Activated naive CD8-positive, alpha-beta T cell treated with anti-CD3 and anti-CD28 coated beads for 36 hours (primary cell): ENCODE results near the gene PLEKHM3. TPM values are rescaled to one million over a fixed set of nuclear protein-coding genes. Genes with fewer than 3 reads are reported as not detected.

Source experiments
- DNase-seq: peaks from one replicate; pipeline ENCODE4 v3.0.0; 2021
- H3K27ac Mint-ChIP-seq: one replicate; pipeline ENCODE4 v1.8.0; 2022; ENCODE audit warnings: mild to moderate bottlenecking, moderate library complexity, mixed read lengths
- H3K27me3 Mint-ChIP-seq: one replicate; pipeline ENCODE4 v1.8.0; 2022; ENCODE audit warnings: mild to moderate bottlenecking, mixed read lengths
- H3K36me3 Mint-ChIP-seq: one replicate; pipeline ENCODE4 v1.8.0; 2021; ENCODE audit warnings: mild to moderate bottlenecking, mixed read lengths
- H3K4me1 Mint-ChIP-seq: one replicate; pipeline ENCODE4 v1.8.0; 2021; ENCODE audit warnings: mixed read lengths
- H3K4me3 Mint-ChIP-seq: one replicate; pipeline ENCODE4 v1.8.0; 2022; ENCODE audit warnings: mild to moderate bottlenecking, moderate library complexity, mixed read lengths
- H3K9me3 Mint-ChIP-seq: one replicate; pipeline ENCODE4 v1.8.0; 2022; ENCODE audit warnings: mixed read lengths
- total RNA-seq, 2 experiments: library from RNA; stranded (reverse); gene quantifications; one replicate each; pipeline ENCODE4 v1.2.3, GENCODE V29; 2021

The PLEKHM3 gene
- total RNA-seq, 2 experiments from 2014 or later = 4.5 to 4.8 TPM

DNA sequence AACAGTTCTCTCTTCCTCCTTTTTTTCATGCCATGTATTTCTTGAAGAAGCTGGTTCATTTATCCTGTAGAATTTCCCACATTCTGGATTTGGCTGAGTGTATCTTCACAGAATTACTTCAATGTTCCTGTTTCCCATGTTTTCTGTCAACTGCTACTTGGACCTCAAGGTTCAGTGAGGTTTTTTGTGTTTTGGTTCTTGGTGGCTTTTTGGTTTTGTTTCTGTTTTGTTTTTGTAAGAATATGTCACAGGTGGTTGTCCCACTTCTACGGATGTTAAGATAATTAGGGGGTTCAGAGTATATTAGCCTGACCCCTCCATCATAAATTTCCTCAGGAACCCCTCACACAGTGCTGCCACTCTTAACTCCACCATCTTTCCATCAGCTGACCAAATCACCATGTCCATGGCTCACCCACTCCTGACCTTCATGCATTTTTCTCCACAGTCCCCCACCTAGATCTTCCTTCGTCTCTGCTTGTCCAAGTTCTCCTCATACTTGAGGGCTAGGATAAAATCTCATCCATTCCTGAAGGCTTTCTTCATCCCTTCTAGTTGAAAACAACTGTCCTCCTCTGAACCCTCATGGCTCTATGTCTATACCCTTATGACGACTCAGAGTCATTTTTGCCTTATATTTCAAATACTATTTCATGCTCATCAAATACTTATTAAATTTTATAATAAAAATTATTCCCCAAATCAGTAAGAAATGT, 40.4 kb downstream of the PLEKHM3 start:
- DNase-seq = no peak
- Mint-ChIP-seq H3K4me1 (peaks cover 8% of the 10 kb centered on the region), H3K27ac (no peak overlapping the region), H3K4me3 (no peak overlapping the region), H3K9me3 (no peaks in the 10 kb centered on the region), H3K36me3 (no peaks in the 10 kb centered on the region), H3K27me3 (no peaks in the 10 kb centered on the region)

GRCh38 chr2:207983641-207984042, 41.7 kb downstream of the PLEKHM3 start:
- no peaks in the 10 kb centered on the region for H3K27me3 Mint-ChIP-seq
- no peak overlapping the region for H3K27ac Mint-ChIP-seq

DNA sequence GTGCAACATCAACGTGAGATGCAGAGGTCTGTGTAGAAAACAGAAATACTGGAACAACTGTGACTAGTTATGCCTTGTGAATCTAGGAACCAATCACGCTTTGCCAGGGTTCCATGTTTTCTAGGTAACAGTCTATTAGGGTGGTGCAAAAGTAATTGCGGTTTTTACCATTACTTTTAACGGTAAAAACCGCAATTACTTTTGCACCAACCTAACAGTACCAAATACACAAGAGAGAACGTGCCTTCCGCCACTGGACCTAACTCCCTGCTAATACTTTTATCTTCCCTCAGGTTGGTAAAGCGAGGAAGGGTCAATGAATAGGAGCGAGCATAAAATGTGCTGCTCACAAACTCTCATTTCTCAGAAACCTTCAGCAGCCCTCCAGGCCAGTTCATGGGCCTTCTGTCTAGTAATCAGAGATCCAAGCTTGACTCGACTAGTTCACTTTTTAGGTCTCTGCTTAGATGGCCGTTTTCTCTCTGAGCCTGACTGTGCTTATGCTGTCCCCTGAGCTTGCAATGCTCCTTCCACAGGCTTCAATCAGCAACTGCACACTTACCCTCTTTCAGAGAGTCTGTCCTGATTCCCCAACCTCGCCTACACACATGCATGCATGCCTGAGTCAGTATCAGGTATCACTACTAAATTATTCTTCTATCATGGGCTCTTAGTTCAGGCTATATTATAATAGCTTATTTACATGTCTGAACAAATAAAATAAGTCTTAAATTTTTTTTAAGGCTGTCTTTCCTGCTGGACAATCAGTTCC, 47.0 kb downstream of the PLEKHM3 start:
- no peak for DNase-seq
- Mint-ChIP-seq H3K27me3 (no peaks in the 10 kb centered on the region), H3K4me3 (no peak overlapping the region), H3K4me1 (peaks cover 8% of the 10 kb centered on the region), H3K27ac (no peak overlapping the region), H3K36me3 (peaks cover 2% of the 10 kb centered on the region), H3K9me3 (no peaks in the 10 kb centered on the region)

More at GRCh38 chr2:207983641-207984042, 41.7 kb downstream of the PLEKHM3 start:
- DNase-seq = no peak
- Mint-ChIP-seq H3K36me3 (no peaks in the 10 kb centered on the region), H3K9me3 (no peaks in the 10 kb centered on the region), H3K4me1 (peaks cover 8% of the 10 kb centered on the region), H3K4me3 (no peak overlapping the region)

GRCh38 chr2:207975921-207976320, 49.4 kb downstream of the PLEKHM3 start:
- DNase-seq = no peak
- Mint-ChIP-seq H3K9me3 (no peaks in the 10 kb centered on the region), H3K27ac (no peak overlapping the region), H3K4me3 (no peak overlapping the region), H3K36me3 (peaks cover 5% of the 10 kb centered on the region), H3K4me1 (peaks cover 14% of the 10 kb centered on the region), H3K27me3 (no peaks in the 10 kb centered on the region)

DNA sequence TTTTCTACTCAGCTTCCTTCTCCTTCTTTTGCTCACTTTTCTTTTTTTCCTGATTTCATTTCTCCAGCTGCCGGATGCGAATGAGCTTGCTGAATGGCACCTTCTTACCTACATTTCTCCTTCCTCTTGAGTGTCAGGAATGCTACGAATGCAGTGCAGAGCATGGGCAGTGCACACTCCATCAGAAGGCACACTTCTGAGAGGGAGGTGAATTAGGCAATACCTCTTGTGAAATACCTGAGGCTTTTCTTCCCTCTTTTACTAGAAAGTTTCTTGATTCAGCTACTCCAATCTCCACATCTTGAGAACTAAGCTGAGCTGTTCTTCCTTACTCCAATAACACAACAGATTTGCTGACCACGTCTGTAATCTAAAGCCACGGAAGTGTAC, 51.1 kb downstream of the PLEKHM3 start:
- Mint-ChIP-seq H3K4me3 (no peak overlapping the region), H3K27ac (no peak overlapping the region), H3K9me3 (no peaks in the 10 kb centered on the region), H3K4me1 (peaks cover 18% of the 10 kb centered on the region), H3K27me3 (no peaks in the 10 kb centered on the region), H3K36me3 (peaks cover 5% of the 10 kb centered on the region)
- DNase-seq = no peak

- peaks cover 15% of the 10 kb centered on the region for H3K4me1 Mint-ChIP-seq
- no peak overlapping the region for H3K4me3 Mint-ChIP-seq
- no peaks in the 10 kb centered on the region for H3K27me3 Mint-ChIP-seq
- no peaks in the 10 kb centered on the region for H3K9me3 Mint-ChIP-seq
- H3K36me3 Mint-ChIP-seq = peaks cover 5% of the 10 kb centered on the region
- H3K27ac Mint-ChIP-seq = no peak overlapping the region
- DNase-seq = no peak
These were observed 54.5 kb downstream of the PLEKHM3 start for GRCh38 chr2:207970826-207971180.

- no peaks in the 10 kb centered on the region for H3K27me3 Mint-ChIP-seq
- peaks cover 5% of the 10 kb centered on the region for H3K36me3 Mint-ChIP-seq
- no peak overlapping the region for H3K27ac Mint-ChIP-seq
- H3K4me3 Mint-ChIP-seq = no peak overlapping the region
- peaks cover 15% of the 10 kb centered on the region for H3K4me1 Mint-ChIP-seq
- DNase-seq = no peak
- no peaks in the 10 kb centered on the region for H3K9me3 Mint-ChIP-seq
These were observed 55.0 kb downstream of the PLEKHM3 start for GRCh38 chr2:207970147-207970825.

GRCh38 chr2:207969249-207969648, 56.1 kb downstream of the PLEKHM3 start:
- Mint-ChIP-seq H3K9me3 (no peaks in the 10 kb centered on the region), H3K27ac (no peak overlapping the region), H3K36me3 (peaks cover 5% of the 10 kb centered on the region)

GRCh38 chr2:207967121-207967520, 58.2 kb downstream of the PLEKHM3 start:
- H3K27ac Mint-ChIP-seq = no peak overlapping the region
- H3K36me3 Mint-ChIP-seq = peaks cover 18% of the 10 kb centered on the region
- peaks cover 10% of the 10 kb centered on the region for H3K4me1 Mint-ChIP-seq

More at GRCh38 chr2:207969249-207969648, 56.1 kb downstream of the PLEKHM3 start:
- Mint-ChIP-seq H3K4me3 (no peak overlapping the region), H3K4me1 (peaks cover 12% of the 10 kb centered on the region), H3K27me3 (no peaks in the 10 kb centered on the region)
- no peak for DNase-seq

DNA sequence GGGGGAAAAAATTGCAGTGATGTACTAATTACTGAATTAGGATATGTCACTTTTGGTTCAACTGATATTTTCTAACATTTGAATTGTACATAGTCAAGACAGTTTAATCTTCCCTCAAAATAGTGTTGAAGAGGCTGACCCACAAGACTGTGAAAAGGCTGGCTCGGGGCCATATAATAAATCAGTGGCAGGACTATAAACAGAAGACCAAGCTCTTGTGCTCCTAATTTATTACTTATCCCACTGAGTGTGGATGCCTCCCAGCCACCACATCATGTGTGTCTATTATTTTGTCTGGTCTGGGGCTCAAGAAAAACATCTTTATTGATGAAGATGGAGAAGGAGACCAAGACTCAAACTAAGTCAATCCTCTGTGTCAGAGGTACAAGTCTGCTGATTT, 64.4 kb downstream of the PLEKHM3 start:
- peaks cover 28% of the 10 kb centered on the region for H3K36me3 Mint-ChIP-seq
- H3K27ac Mint-ChIP-seq = no peak overlapping the region
- H3K4me3 Mint-ChIP-seq = no peak overlapping the region
- peaks cover 11% of the 10 kb centered on the region for H3K9me3 Mint-ChIP-seq
- no peaks in the 10 kb centered on the region for H3K27me3 Mint-ChIP-seq
- no peaks in the 10 kb centered on the region for H3K4me1 Mint-ChIP-seq
- no peak for DNase-seq

More at GRCh38 chr2:207967121-207967520, 58.2 kb downstream of the PLEKHM3 start:
- H3K27me3 Mint-ChIP-seq = no peaks in the 10 kb centered on the region
- H3K9me3 Mint-ChIP-seq = peaks cover 11% of the 10 kb centered on the region
- no peak overlapping the region for H3K4me3 Mint-ChIP-seq
- DNase-seq = no peak

DNA sequence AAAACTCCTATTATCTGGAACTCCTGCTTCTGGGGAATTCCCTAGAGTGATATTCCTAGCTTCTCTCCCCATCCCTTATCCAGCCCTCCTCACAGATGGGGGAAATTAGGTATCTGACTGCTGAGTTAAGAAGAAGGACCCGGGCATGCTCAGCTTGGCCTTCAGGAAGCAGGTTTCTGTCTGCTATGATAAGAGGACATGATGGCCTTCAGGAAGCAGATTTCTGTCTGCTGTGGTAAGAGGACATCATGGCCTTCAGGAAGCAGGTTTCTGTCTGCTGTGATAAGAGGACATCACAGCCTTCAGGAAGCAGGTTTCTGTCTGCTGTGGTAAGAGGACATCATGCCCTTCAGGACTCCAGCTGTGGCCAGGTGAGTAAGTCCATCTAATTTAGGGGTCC, 65.2 kb downstream of the PLEKHM3 start:
- peaks cover 27% of the 10 kb centered on the region for H3K36me3 Mint-ChIP-seq
- no peaks in the 10 kb centered on the region for H3K4me1 Mint-ChIP-seq
- peaks cover 11% of the 10 kb centered on the region for H3K9me3 Mint-ChIP-seq
- H3K27ac Mint-ChIP-seq = no peak overlapping the region
- H3K4me3 Mint-ChIP-seq = no peak overlapping the region
- no peak for DNase-seq
- H3K27me3 Mint-ChIP-seq = no peaks in the 10 kb centered on the region

- Mint-ChIP-seq H3K9me3 (no peaks in the 10 kb centered on the region), H3K4me3 (no peak overlapping the region), H3K4me1 (no peaks in the 10 kb centered on the region), H3K27me3 (no peaks in the 10 kb centered on the region), H3K27ac (no peak overlapping the region), H3K36me3 (peaks cover 9% of the 10 kb centered on the region)
- DNase-seq = no peak
These were observed 68.6 kb downstream of the PLEKHM3 start for GRCh38 chr2:207956771-207957170.

GRCh38 chr2:207955456-207955855, 69.9 kb downstream of the PLEKHM3 start:
- Mint-ChIP-seq H3K27ac (no peak overlapping the region), H3K27me3 (no peaks in the 10 kb centered on the region), H3K4me3 (no peak overlapping the region), H3K36me3 (peaks cover 5% of the 10 kb centered on the region), H3K4me1 (no peaks in the 10 kb centered on the region), H3K9me3 (no peaks in the 10 kb centered on the region)
- DNase-seq = no peak

DNA sequence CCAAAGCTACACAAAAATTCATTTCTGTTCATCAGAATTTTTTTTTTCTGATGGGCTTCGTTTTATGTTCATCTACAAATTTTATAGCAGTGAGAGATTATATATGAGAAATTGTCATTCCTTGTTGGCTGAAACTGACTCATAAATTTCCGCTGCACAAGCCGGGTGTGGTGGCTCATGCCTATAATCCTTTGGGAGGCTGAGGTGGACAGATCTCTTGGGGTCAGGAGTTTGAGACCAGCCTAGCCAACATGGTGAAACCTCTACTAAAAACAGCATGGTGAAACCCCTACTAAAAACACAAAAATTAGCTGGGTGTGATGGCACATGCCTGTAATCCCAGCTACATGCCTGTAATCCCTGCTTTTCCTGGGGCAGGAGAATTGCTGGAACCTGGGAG, 72.0 kb downstream of the PLEKHM3 start:
- no peak for DNase-seq
- H3K27ac Mint-ChIP-seq = no peak overlapping the region
- no peak overlapping the region for H3K4me3 Mint-ChIP-seq
- H3K9me3 Mint-ChIP-seq = no peaks in the 10 kb centered on the region
- peaks cover 3% of the 10 kb centered on the region for H3K36me3 Mint-ChIP-seq
- no peaks in the 10 kb centered on the region for H3K27me3 Mint-ChIP-seq
- H3K4me1 Mint-ChIP-seq = no peaks in the 10 kb centered on the region

DNA sequence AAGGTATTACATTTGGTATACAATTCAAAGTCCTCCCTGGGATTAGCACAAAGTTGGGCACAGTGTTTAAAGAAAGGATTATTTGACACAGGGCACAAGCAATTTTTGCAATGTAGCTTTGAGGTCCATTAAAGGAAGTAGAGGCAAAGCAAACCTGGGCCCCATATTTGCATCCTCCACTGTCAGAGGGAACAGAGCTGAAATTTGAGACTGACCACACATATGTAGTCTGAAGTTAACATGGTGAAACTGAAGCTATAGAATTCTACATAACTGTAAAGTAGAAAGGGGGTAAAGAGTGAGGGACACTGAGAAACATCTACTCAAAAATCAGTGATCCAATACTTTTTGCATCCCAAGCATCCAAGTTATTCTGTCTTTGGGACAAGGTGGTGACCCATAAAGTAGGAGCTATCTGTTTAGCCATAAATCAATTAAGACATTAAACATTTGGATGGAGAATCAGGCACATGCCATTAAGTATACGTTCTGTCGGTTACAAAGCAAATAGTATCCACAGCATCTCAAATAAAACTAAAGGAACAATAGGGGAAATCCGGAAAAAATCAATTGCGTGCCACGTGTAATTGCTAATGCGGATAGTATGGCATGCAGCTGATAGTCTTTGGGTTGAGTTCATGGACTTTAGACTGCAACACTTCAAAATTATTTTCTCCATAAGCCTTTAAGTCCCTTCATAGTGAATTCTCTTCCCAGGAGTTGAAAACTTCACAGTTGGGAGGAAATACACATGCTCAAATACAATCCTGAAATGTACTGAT, 72.6 kb downstream of the PLEKHM3 start:
- no peaks in the 10 kb centered on the region for H3K9me3 Mint-ChIP-seq
- no peak overlapping the region for H3K4me3 Mint-ChIP-seq
- no peaks in the 10 kb centered on the region for H3K27me3 Mint-ChIP-seq
- H3K27ac Mint-ChIP-seq = no peak overlapping the region
- no peak for DNase-seq
- no peaks in the 10 kb centered on the region for H3K4me1 Mint-ChIP-seq
- no peaks in the 10 kb centered on the region for H3K36me3 Mint-ChIP-seq
